Activated T-cell treated with anti-CD3 and anti-CD28 coated beads for 4 hours (primary cell): Measurements from ENCODE around the gene MMP17.
A peak's percentile ranks its signal among the peaks of the same experiment; 100 is the strongest.

ENCODE experiments used
- DNase-seq: peaks from one replicate; pipeline ENCODE4 v3.0.0-alpha.2; 2020

Gene MMP17

DNA sequence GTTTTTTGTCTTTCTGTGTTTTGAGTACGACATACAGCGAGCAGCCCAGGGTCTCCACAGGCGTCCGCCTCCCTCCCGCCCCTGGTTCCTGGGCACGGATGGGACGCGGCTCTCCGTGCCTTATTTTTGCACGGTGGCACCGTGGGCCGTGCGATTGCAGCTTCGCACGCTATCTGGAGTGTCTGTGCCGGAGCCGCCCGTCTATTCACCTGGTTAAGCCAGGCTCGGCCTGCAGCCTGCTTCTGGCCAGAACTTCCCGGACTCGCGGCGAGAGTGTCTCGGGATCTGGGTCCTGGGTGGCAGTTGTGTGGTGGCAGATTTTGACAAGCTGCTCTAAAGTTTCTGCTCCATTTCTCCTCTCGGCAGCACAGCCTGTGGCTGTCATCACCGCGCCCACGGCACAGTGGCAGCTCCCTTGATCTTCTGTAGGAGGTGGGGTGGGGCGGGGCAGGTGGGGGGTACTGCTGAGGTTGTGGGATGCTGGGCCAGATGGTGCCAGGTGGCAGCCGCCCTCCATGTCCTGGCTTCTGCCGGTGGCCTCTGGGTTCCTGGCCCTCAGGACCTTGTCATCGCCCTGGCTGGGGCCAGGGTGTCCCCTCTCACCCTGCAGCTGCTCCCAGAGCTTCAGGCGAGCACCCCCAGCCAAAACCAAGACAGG, 2.9 kb downstream of the MMP17 start:
- peak; percentile 30 for DNase-seq

DNA sequence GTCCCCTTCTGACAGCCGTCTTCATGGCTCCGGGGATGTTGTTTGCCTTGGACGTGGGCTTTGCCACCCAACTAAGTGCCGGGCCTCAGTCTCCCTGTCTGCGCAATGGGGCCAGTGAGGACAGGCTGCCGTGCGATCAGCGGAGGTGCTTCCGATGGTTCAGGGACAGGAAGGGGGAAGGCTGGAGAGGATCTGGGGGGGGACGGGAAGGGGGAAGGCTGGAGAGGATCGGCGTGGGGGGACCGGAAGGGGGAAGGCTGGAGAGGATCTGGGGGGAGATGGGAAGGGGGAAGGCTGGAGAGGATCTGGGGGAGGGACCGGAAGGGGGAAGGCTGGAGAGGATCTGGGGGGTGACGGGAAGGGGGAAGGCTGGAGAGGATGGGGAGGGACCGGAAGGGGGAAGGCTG, 3.4 kb downstream of the MMP17 start:
- no peak for DNase-seq

DNA sequence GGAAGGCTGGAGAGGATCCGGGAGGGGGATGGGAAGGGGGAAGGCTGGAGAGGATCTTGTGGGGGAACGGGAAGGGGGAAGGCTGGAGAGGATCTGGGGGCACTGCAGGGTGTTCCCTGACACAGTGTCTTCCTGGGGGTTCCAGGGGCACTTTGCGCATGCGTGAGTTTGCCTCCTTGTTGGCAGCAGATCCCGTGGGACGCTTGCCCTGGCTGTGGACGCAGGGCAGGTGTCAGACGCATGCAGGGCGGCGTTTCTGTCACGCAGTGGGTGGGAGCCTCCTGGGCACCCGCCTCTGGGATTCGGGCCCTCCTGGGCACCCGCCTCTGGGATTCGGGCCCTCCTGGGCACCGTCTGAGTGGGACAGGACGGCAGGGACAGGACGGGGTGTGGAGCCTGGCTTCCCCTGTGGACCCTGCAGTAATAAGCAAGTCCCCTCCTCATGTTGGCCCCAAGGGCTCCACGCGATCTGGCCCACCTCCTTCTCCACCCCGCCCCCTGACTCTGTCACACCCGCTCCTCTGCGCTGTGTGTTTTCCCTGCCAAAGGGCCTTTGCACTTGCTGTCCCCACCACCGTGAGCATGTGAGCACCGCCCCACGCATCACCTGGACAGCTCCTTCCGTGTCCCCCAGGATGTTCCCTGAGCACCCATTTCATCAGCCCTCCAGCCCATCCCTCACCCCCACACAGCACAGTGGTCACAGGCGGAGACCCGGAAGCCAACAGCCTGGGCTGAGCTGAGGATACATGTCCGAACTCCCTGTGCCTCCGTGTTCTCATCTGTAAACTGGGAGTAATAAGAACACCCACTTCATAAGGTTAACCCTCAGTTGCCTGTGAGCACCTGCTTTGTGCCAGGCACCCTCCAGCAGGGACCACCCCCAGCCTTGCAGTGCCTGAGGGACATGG, 4.4 kb downstream of the MMP17 start:
- DNase-seq, result no peak

GRCh38 chr12:131833288-131833895, 5.2 kb downstream of the MMP17 start:
- DNase-seq, result no peak

DNA sequence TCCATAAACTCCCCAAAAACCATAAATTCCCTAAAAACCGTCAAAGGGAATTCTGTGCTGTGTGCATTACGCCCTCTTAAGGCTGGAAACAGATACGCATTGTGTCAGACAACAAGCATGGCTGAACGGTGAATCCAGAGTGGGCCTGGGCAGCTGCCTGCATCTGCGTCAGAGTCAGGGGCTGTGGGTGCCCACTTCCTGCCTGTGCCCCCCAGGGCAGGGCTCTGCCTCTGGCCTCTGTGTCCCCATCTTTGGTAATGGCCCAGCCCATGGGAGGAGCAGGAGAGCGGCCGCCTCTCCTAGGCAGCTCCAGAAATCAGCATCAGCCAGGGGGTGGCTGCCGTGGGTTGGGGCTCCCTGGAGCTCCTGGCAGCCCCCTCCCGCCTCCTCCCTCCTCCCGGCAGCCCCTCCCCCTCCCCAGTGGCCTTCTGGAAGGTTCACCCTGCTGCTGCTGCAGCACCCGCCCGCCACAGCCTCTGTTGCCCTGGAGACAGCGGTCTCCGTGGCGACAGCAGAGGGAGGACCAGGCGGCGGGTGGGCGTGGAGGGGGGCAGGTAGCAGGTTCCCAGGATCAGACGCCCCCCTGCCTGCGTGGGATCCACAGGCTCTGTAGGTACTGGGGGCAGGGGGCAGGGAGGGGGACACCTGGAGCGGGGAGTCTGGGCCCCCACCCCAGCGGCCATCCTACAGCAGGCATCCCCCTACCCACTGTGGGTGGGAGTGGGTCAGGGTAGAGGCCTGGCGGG, 5.9 kb downstream of the MMP17 start:
- DNase-seq, result no peak

GRCh38 chr12:131834798-131835615, 6.8 kb downstream of the MMP17 start:
- DNase-seq, result no peak

GRCh38 chr12:131835616-131836171, 7.5 kb downstream of the MMP17 start:
- no peak for DNase-seq

GRCh38 chr12:131836193-131836592, 8.0 kb downstream of the MMP17 start:
- no peak for DNase-seq

GRCh38 chr12:131836714-131837397, 8.7 kb downstream of the MMP17 start:
- no peak for DNase-seq

DNA sequence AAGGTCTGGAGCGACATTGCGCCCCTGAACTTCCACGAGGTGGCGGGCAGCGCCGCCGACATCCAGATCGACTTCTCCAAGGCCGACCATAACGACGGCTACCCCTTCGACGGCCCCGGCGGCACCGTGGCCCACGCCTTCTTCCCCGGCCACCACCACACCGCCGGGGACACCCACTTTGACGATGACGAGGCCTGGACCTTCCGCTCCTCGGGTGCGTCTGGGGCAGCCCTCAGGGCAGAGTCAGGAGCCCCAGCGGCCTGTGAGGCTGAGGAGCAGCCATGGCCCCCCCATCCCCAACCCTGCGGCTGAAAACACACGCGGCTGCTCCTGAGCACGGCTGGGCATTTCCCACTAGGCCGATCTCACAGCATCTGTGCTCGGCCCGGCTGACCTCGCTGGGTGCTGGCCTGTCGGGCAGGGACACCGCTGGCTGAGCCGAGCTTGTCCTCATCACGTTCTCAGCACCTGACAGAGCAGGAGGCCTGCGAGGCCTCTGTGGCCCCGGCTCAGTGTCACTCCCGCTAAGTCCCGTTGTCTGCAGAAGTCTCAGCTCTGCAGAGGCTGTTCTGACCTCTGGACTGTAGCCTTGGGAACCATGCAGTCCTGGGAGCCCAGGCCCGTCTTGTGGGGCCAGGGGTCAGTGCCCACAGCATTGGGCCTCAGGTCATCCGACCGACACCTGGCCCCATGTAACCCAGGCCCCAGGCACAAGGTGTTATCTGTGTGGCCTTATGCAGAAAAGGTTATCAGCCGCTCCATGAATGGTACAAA, 12.6 kb downstream of the MMP17 start:
- no peak for DNase-seq

DNA sequence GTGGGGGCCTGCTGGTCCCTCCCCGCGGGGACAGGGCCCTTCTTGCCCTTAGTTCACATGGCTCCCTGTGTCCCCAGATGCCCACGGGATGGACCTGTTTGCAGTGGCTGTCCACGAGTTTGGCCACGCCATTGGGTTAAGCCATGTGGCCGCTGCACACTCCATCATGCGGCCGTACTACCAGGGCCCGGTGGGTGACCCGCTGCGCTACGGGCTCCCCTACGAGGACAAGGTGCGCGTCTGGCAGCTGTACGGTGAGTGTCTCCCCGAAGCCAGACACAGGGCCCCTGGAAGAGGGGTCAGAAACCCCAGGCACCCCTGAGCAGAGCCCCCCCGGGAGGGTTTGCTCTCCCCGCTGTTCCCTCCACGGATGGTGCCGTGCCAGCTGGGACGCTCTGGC, 13.4 kb downstream of the MMP17 start:
- DNase-seq, result no peak

- no peak for DNase-seq
Observed at GRCh38 chr12:131842169-131842568, 14.0 kb downstream of the MMP17 start.

- DNase-seq, result no peak
Observed at GRCh38 chr12:131843527-131843926, 15.3 kb downstream of the MMP17 start.

DNA sequence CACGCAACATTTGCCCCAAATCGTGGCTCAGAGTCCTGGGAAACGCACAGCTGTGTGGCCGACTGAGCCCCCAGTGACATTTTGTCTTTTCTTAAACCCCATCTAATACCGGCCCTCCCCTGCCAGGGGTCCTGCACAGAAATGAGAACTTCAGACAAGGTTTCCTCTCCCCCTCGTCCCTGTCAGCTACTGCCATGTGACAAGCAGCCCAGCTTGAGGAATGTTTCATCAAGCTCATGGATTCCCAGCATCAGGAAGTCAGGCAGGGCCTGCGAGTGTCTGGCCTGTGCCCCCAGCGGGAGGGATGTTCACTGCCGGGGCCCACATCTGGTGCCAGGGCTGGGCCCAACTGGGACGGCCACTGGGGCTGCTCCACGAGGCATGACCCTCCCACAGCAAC, 15.9 kb downstream of the MMP17 start:
- no peak for DNase-seq

DNA sequence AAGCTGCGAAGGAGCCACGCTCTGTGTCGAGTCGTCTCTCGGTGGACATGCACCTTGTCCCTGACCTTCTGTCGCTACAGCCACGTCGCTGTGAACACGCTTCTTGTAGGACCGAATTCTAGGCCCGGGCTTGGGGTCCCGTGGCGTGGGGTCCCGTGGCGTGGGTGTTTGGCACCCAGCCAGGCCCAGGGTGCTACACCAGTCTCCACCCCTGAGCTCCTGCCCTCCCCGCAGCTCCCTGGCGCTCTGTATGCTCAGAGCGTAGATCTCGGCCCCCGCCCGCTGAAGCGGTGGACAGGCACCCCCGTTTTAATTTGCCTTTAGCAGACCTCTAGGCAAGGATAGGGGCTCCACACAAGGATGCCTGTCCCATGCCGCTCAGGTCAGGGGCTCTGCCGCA, 16.5 kb downstream of the MMP17 start:
- no peak for DNase-seq

DNA sequence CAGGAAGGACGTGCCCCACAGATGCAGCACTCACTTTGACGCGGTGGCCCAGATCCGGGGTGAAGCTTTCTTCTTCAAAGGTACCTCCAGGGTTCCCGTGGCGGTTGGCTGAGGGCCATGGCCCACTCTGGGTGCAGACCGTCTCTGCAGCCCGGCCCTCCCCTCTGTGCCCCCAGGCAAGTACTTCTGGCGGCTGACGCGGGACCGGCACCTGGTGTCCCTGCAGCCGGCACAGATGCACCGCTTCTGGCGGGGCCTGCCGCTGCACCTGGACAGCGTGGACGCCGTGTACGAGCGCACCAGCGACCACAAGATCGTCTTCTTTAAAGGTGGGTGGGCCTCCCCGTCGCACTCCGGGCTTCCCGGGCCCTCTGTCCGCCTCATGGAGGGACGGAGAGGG, 16.9 kb downstream of the MMP17 start:
- DNase-seq, result no peak

DNA sequence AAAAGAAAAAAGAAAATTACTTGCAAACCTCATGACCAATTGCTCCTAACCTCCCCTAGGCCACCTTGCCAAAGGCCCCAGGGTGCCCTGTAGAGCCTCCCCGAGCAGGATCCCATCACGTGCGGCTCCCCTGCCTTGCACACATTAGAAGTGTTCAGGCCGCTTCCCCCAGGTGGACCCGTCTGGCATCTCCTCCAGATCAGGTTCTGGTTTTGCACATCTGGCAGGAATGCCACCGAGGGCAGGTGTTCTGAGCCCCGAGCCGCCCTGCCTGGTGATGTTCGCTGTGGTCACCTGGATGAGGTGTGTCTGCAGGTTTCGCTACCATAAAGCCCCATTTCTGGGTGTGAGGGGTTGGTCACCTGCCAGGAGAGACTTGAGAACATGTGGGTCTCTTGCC, 19.3 kb downstream of the MMP17 start:
- DNase-seq, result no peak

GRCh38 chr12:131848753-131849152, 20.6 kb downstream of the MMP17 start:
- DNase-seq, result no peak

GRCh38 chr12:131849700-131850553, 21.7 kb downstream of the MMP17 start:
- no peak for DNase-seq
